Measurements from ENCODE around the gene EFCAB6.

Gene EFCAB6

GRCh38 chr22:43823353-43823908 is 11.3 kb upstream of the EFCAB6 start:
- Histone ChIP-seq H3K4me3 (ENCODE audit: low read length, poor library complexity, severe bottlenecking) (no peak overlapping the region), H3F3A (ENCODE audit: low read depth) (no peaks in the 10 kb centered on the region), H3K9ac (ENCODE audit: low read depth, low read length, poor library complexity, severe bottlenecking) (no peak overlapping the region), H4K20me1 (ENCODE audit: insufficient read depth, low read length, poor library complexity, severe bottlenecking) (no peaks in the 10 kb centered on the region), H2AFZ (ENCODE audit: low read length) (no peak overlapping the region), H3K9me2 (replicated peaks; ENCODE audit: low read depth, low read length) (no peaks in the 10 kb centered on the region), H3K9me3 (ENCODE audit: insufficient read depth, low read depth, low read length) (no peaks in the 10 kb centered on the region), H3K4me2 (ENCODE audit: low read depth, low read length, poor library complexity, severe bottlenecking) (no peak overlapping the region), H3K36me3 (ENCODE audit: insufficient read depth, low read length) (no peaks in the 10 kb centered on the region), H3K27me3 (ENCODE audit: insufficient read depth, low read length, poor library complexity, severe bottlenecking) (no peaks in the 10 kb centered on the region), H3K4me1 (ENCODE audit: insufficient read depth, low read length, poor library complexity, severe bottlenecking) (no peaks in the 10 kb centered on the region), H3K79me2 (ENCODE audit: insufficient read depth, low read length) (no peaks in the 10 kb centered on the region)
- no peak for TF ChIP-seq CTCF (conservative IDR thresholded peaks at IDR 0.05; ENCODE audit: low read length)
- TF ChIP-seq EZH2phosphoT487 (IDR thresholded peaks at IDR 0.05; ENCODE audit: borderline replicate concordance), result no peak

GRCh38 chr22:43821606-43822425 is 9.7 kb upstream of the EFCAB6 start:
- Histone ChIP-seq H4K20me1 (ENCODE audit: insufficient read depth, low read length, poor library complexity, severe bottlenecking) (no peaks in the 10 kb centered on the region), H3K9ac (ENCODE audit: low read depth, low read length, poor library complexity, severe bottlenecking) (no peak overlapping the region), H3F3A (ENCODE audit: low read depth) (no peaks in the 10 kb centered on the region), H3K36me3 (ENCODE audit: insufficient read depth, low read length) (no peaks in the 10 kb centered on the region), H2AFZ (ENCODE audit: low read length) (no peak overlapping the region), H3K27me3 (ENCODE audit: insufficient read depth, low read length, poor library complexity, severe bottlenecking) (no peaks in the 10 kb centered on the region), H3K9me3 (ENCODE audit: insufficient read depth, low read depth, low read length) (no peaks in the 10 kb centered on the region), H3K4me3 (ENCODE audit: low read length, poor library complexity, severe bottlenecking) (no peak overlapping the region), H3K4me1 (ENCODE audit: insufficient read depth, low read length, poor library complexity, severe bottlenecking) (no peaks in the 10 kb centered on the region), H3K79me2 (ENCODE audit: insufficient read depth, low read length) (no peaks in the 10 kb centered on the region), H3K9me2 (replicated peaks; ENCODE audit: low read depth, low read length) (no peaks in the 10 kb centered on the region), H3K4me2 (ENCODE audit: low read depth, low read length, poor library complexity, severe bottlenecking) (no peak overlapping the region)
- no peak for TF ChIP-seq CTCF (conservative IDR thresholded peaks at IDR 0.05; ENCODE audit: low read length)
- no peak for TF ChIP-seq EZH2phosphoT487 (IDR thresholded peaks at IDR 0.05; ENCODE audit: borderline replicate concordance)

- no peak overlapping the region for H2AFZ ChIP-seq (ENCODE audit: low read length)
- TF ChIP-seq EZH2phosphoT487 (IDR thresholded peaks at IDR 0.05; ENCODE audit: borderline replicate concordance) (no peak), CTCF (conservative IDR thresholded peaks at IDR 0.05; ENCODE audit: low read length) (no peak)
- no peaks in the 10 kb centered on the region for H3K9me3 ChIP-seq (ENCODE audit: insufficient read depth, low read depth, low read length)
- no peak overlapping the region for H3K4me2 ChIP-seq (ENCODE audit: low read depth, low read length, poor library complexity, severe bottlenecking)
- no peaks in the 10 kb centered on the region for H3K4me1 ChIP-seq (ENCODE audit: insufficient read depth, low read length, poor library complexity, severe bottlenecking)
- no peaks in the 10 kb centered on the region for H3K36me3 ChIP-seq (ENCODE audit: insufficient read depth, low read length)
- no peak overlapping the region for H3K4me3 ChIP-seq (ENCODE audit: low read length, poor library complexity, severe bottlenecking)
- no peaks in the 10 kb centered on the region for H3F3A ChIP-seq (ENCODE audit: low read depth)
- no peaks in the 10 kb centered on the region for H4K20me1 ChIP-seq (ENCODE audit: insufficient read depth, low read length, poor library complexity, severe bottlenecking)
- no peaks in the 10 kb centered on the region for H3K27me3 ChIP-seq (ENCODE audit: insufficient read depth, low read length, poor library complexity, severe bottlenecking)
- no peaks in the 10 kb centered on the region for H3K9me2 ChIP-seq (replicated peaks; ENCODE audit: low read depth, low read length)
- H3K79me2 ChIP-seq (ENCODE audit: insufficient read depth, low read length), result no peaks in the 10 kb centered on the region
- no peak overlapping the region for H3K9ac ChIP-seq (ENCODE audit: low read depth, low read length, poor library complexity, severe bottlenecking)
These were observed 8.7 kb upstream of the EFCAB6 start for GRCh38 chr22:43820651-43821305.
